Colonic mucosa (tissue), 4 donors: Measurements from ENCODE around the gene DLK2. TPM values are rescaled to one million over a fixed set of nuclear protein-coding genes. Genes with fewer than 3 reads are reported as not detected.

Source experiments
- DNase-seq: peaks from one replicate; pipeline ENCODE4 v3.0.0-alpha.2; 2020
- H3K27ac ChIP-seq: fragments of 200-600 bp; one replicate; pipeline ENCODE4 v1.8.0; 2021
- H3K27me3 ChIP-seq: fragments of 200-600 bp; one replicate; pipeline ENCODE4 v1.8.0; 2021
- H3K36me3 ChIP-seq: fragments of 200-600 bp; one replicate; pipeline ENCODE4 v1.8.0; 2021
- H3K4me1 ChIP-seq: fragments of 200-600 bp; one replicate; pipeline ENCODE4 v1.8.0; 2021; ENCODE audit warnings: mild to moderate bottlenecking
- H3K4me3 ChIP-seq: fragments of 200-600 bp; one replicate; pipeline ENCODE4 v1.8.0; 2021
- H3K9ac ChIP-seq, 2 donors: one replicate each; pipeline ENCODE4 v1.7.0; 2013; ENCODE audit warnings: control low read depth in 2 of 2, low read depth in 2 of 2, low read length in 2 of 2
- H3K9me3 ChIP-seq: fragments of 200-600 bp; one replicate; pipeline ENCODE4 v1.8.0; 2021
- intact Hi-C: fragments of 100-400 bp; cut with DNase I; formaldehyde crosslinking; loops from one replicate; pipeline ENCODE4 v1.14.1; 2022
- total RNA-seq, 2 donors: library from RNA; stranded (reverse); fragmentation: NEBNext Ultra II Directional in 1 of 2; extraction: Animal tissue kit (Norgen Biotek cat#: 25700) in 1 of 2; gene quantifications; one replicate each; pipeline ENCODE4 v1.2.1, GENCODE V29; 2021
- TF ChIP-seq, protein P1 (sequence below): fragments of 200-600 bp; IDR thresholded peaks from one replicate; pipeline ENCODE4 v1.8.0; 2022; ENCODE audit warnings: antibody characterized with exemption, mild to moderate bottlenecking
- donor health status: healthy.
- donor health status: DM: no; HTN: no; CAD: no.
- donor health status: DM: no; HTN: no; CAD: no.

The DLK2 gene
- total RNA-seq, 2 donors from 2014 or later = 0.19 to 0.22 TPM

DNA sequence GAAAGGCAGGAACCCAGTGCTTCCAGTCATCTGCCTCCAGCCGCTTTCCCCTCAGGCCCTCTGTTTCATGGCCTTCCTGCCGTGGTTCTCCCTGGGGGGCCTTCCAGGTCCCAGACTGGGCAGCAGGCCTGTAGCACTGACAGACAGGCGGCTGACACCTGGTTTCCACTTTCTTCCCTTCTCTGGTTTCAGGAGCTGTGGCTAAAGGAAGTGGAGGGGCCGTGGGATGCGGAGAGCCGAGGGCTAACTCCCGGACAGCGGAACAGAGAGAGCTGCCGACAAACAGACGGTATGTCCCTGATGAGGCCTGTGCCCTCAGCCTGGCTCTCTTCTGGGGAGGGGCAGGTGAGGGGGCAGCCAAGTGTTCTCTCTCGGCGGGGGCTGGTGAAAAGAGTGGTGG is 42.3 kb upstream of the DLK2 start:
- TF ChIP-seq, protein P1, sequence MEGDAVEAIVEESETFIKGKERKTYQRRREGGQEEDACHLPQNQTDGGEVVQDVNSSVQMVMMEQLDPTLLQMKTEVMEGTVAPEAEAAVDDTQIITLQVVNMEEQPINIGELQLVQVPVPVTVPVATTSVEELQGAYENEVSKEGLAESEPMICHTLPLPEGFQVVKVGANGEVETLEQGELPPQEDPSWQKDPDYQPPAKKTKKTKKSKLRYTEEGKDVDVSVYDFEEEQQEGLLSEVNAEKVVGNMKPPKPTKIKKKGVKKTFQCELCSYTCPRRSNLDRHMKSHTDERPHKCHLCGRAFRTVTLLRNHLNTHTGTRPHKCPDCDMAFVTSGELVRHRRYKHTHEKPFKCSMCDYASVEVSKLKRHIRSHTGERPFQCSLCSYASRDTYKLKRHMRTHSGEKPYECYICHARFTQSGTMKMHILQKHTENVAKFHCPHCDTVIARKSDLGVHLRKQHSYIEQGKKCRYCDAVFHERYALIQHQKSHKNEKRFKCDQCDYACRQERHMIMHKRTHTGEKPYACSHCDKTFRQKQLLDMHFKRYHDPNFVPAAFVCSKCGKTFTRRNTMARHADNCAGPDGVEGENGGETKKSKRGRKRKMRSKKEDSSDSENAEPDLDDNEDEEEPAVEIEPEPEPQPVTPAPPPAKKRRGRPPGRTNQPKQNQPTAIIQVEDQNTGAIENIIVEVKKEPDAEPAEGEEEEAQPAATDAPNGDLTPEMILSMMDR = no peak
- Histone ChIP-seq H3K9me3 (no peaks in the 10 kb centered on the region), H3K4me1 (no peaks in the 10 kb centered on the region), H3K27me3 (no peaks in the 10 kb centered on the region), H3K27ac (no peak overlapping the region), H3K4me3 (no peak overlapping the region), H3K36me3 (peaks cover 15% of the 10 kb centered on the region), H3K9ac (no peak overlapping the region)
- no peak for DNase-seq
- intact Hi-C loops = no loop called here

GRCh38 chr6:43497129-43497396 is 41.7 kb upstream of the DLK2 start:
- no peak overlapping the region for H3K27ac ChIP-seq
- intact Hi-C loops = no loop called here
- no peaks in the 10 kb centered on the region for H3K4me1 ChIP-seq
- peaks cover 15% of the 10 kb centered on the region for H3K36me3 ChIP-seq
- no peaks in the 10 kb centered on the region for H3K9me3 ChIP-seq
- no peaks in the 10 kb centered on the region for H3K27me3 ChIP-seq
- TF ChIP-seq, protein P1 = no peak
- no peak for DNase-seq
- H3K9ac ChIP-seq = no peak overlapping the region
- H3K4me3 ChIP-seq = no peak overlapping the region

DNA sequence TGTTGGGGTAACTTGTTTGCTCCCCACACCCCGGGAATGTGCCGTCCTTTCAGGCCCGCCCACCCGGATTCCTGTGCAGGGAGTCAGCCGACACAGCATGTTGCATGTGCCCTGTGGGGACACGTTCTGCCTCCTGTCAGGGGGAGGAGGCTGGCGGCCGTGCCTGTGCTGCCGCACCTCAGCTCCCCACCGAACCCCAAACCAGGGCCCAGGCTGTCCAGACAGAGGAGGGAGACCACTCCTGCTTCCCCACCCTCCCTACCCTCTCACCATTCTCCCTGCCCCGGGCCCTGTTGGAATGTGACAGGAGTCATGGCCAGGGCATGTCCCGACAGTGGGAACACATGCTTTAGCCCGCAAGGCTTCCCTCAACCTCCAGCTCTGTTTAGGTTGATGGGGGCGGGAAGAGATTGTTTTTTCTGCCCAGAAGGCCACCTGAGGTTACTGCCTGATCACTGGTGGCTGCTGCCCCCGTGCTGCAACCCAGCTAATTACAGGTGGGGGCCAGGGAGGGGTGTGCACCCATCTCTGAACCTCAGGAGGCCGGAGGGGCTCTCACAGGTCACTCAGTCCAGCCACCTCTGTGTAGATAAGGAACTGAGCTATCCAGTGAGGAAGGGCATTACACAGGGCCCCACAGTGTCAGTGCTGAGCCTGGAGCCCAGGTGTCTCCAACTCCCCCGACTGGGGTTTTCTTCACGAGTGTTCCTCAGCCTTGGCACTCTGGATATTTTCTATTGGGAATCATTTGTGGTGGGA is 41.2 kb upstream of the DLK2 start:
- H3K36me3 ChIP-seq = peaks cover 15% of the 10 kb centered on the region
- H3K9ac ChIP-seq = no peak overlapping the region
- H3K9me3 ChIP-seq = no peaks in the 10 kb centered on the region
- no peak for DNase-seq
- no peaks in the 10 kb centered on the region for H3K4me1 ChIP-seq
- H3K27me3 ChIP-seq = no peaks in the 10 kb centered on the region
- H3K27ac ChIP-seq = no peak overlapping the region
- intact Hi-C loops = no loop called here
- TF ChIP-seq, protein P1 = peak; percentile 29
- H3K4me3 ChIP-seq = no peak overlapping the region

- Histone ChIP-seq H3K9me3 (no peaks in the 10 kb centered on the region), H3K27ac (no peak overlapping the region), H3K27me3 (no peaks in the 10 kb centered on the region), H3K36me3 (peaks cover 9% of the 10 kb centered on the region), H3K9ac (no peak overlapping the region), H3K4me3 (no peak overlapping the region), H3K4me1 (no peaks in the 10 kb centered on the region)
- intact Hi-C loops = no loop called here
- DNase-seq = no peak
- TF ChIP-seq, protein P1 = no peak
Measured at GRCh38 chr6:43495409-43495941, 40.1 kb upstream of the DLK2 start.

- Histone ChIP-seq H3K9me3 (no peaks in the 10 kb centered on the region), H3K27ac (no peak overlapping the region), H3K4me3 (no peak overlapping the region), H3K36me3 (peaks cover 7% of the 10 kb centered on the region), H3K27me3 (no peaks in the 10 kb centered on the region), H3K9ac (no peak overlapping the region), H3K4me1 (no peaks in the 10 kb centered on the region)
- intact Hi-C loops = no loop called here
- TF ChIP-seq, protein P1 = no peak
- DNase-seq = no peak
Measured at GRCh38 chr6:43494766-43495165, 39.4 kb upstream of the DLK2 start.
